Gastroesophageal sphincter (tissue), 3 donors: Measurements from ENCODE around the gene TRAF2.

ENCODE experiments used
- EP300 ChIP-seq: sonication (generic); formaldehyde crosslinking; IDR thresholded peaks from one replicate; pipeline ENCODE4 v1.6.1; 2017; ENCODE audit warnings: antibody characterized with exemption, mild to moderate bottlenecking
- POLR2A ChIP-seq, 2 donors: fragments of 450-650 bp; IDR thresholded peaks; one replicate each; pipeline ENCODE4 v1.6.1; 2017; ENCODE audit warnings: antibody characterized with exemption in 2 of 2, mild to moderate bottlenecking in 2 of 2, moderate library complexity in 1 of 2
- POLR2AphosphoS5 ChIP-seq: sonication (generic); formaldehyde crosslinking; IDR thresholded peaks from one replicate; pipeline ENCODE4 v1.6.1; 2017; ENCODE audit warnings: antibody characterized with exemption
- TF ChIP-seq, protein P1 (sequence below), 4 experiments: fragments of 200-600 bp in 2 of 4; fragments of 450-650 bp in 2 of 4; sonication (generic) in 1 of 4; IDR thresholded peaks; one replicate each; pipeline ENCODE4 v1.5.1; 2017 to 2019; ENCODE audit warnings: antibody characterized with exemption in 4 of 4, mild to moderate bottlenecking in 2 of 4, moderate library complexity in 2 of 4

DNA sequence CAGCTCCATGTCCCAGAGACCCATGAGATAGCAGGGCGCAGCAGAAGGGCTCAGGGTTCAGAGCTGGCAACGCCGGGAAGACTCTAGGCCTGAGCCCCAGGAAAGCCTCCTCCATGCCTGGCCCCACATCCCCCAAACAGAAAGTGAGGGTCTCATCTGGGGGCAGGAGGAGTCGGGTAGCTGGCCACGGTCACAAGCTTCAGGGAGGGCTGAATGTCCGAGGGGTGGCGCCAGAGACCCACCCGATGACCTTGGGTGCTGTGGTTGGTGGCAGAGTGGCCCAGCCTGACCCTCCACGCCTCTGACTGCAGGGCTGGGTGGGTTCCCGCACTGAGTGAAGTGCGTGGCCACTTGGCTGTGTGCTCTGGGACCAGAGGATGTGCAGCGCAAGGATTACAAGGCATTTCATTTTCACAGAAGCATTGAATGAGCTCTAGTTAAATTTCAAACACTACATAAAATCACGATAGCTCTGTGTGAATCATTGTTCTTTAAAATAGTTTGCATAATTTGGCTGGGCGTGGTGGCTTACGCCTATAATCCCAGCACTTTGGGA is 61.7 kb downstream of the TRAF2 start:
- TF ChIP-seq, protein P1, sequence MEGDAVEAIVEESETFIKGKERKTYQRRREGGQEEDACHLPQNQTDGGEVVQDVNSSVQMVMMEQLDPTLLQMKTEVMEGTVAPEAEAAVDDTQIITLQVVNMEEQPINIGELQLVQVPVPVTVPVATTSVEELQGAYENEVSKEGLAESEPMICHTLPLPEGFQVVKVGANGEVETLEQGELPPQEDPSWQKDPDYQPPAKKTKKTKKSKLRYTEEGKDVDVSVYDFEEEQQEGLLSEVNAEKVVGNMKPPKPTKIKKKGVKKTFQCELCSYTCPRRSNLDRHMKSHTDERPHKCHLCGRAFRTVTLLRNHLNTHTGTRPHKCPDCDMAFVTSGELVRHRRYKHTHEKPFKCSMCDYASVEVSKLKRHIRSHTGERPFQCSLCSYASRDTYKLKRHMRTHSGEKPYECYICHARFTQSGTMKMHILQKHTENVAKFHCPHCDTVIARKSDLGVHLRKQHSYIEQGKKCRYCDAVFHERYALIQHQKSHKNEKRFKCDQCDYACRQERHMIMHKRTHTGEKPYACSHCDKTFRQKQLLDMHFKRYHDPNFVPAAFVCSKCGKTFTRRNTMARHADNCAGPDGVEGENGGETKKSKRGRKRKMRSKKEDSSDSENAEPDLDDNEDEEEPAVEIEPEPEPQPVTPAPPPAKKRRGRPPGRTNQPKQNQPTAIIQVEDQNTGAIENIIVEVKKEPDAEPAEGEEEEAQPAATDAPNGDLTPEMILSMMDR (IDR thresholded peaks at IDR 0.05): peak in 2 of 4 experiments; percentile 23 to 50
- TF ChIP-seq POLR2AphosphoS5 (no peak), POLR2A (IDR thresholded peaks at IDR 0.05) (no peak), EP300 (no peak)
